GM21381 (cell line): ENCODE data around the gene TSFM.
A peak's percentile ranks its signal among the peaks of the same experiment; 100 is the strongest.

Source experiments
- ATAC-seq: cut with Tn5 transposase; IDR thresholded peaks from one replicate; pipeline ENCODE4 v1.9.1; 2021; ENCODE audit warnings: mild to moderate bottlenecking, moderate library complexity; ENCODE audit not compliant: unreplicated experiment

The TSFM gene

GRCh38 chr12:57782608-57783465 lies at the start of gene TSFM:
TSFM (plus strand) TSS chr12:57782787; CDS start chr12:57782802, 15 bp downstream.
- peak; percentile 82 for ATAC-seq

- no peak for ATAC-seq
Observed at GRCh38 chr12:57733928-57734327, 48.7 kb upstream of the TSFM start.

GRCh38 chr12:57734591-57734990 lies 48.0 kb upstream of the TSFM start:
- no peak for ATAC-seq

- ATAC-seq, result no peak
Observed at GRCh38 chr12:57735198-57735855, 47.3 kb upstream of the TSFM start.

GRCh38 chr12:57735952-57736740 lies 46.4 kb upstream of the TSFM start:
- ATAC-seq, result no peak

- ATAC-seq, result no peak
Observed at GRCh38 chr12:57736741-57737466, 45.7 kb upstream of the TSFM start.

GRCh38 chr12:57737467-57738460 lies 44.8 kb upstream of the TSFM start:
- ATAC-seq, result no peak

- ATAC-seq, result no peak
Observed at GRCh38 chr12:57738661-57739237, 43.8 kb upstream of the TSFM start, which contains the start of gene AGAP2. AGAP2 (minus strand) TSS chr12:57738742; CDS start chr12:57738246, 496 bp downstream.

- no peak for ATAC-seq
Observed at GRCh38 chr12:57739387-57739786, 43.2 kb upstream of the TSFM start.

- no peak for ATAC-seq
Observed at GRCh38 chr12:57739914-57740538, 42.6 kb upstream of the TSFM start.

GRCh38 chr12:57740656-57741412 lies 41.8 kb upstream of the TSFM start:
- ATAC-seq, result peak; percentile 45

GRCh38 chr12:57741413-57741789 lies 41.2 kb upstream of the TSFM start:
- no peak for ATAC-seq

- peak; percentile 57 for ATAC-seq
Observed at GRCh38 chr12:57741844-57742738, 40.5 kb upstream of the TSFM start.

GRCh38 chr12:57743769-57744168 lies 38.8 kb upstream of the TSFM start:
- no peak for ATAC-seq

GRCh38 chr12:57744194-57744776 lies 38.3 kb upstream of the TSFM start:
- peak; percentile 27 for ATAC-seq

- peak; percentile 81 for ATAC-seq
Observed at GRCh38 chr12:57744777-57745484, 37.7 kb upstream of the TSFM start, which contains the start of gene TSPAN31. TSPAN31 (plus strand) TSS chr12:57745039; CDS start chr12:57745155, 116 bp downstream.
